HepG2 (cell line): Measurements from ENCODE around the gene YAP1. TPM values are rescaled to one million over a fixed set of nuclear protein-coding genes. Genes with fewer than 3 reads are reported as not detected.

Experiments
- HES4 ChIP-seq: sonication (generic); formaldehyde crosslinking; IDR thresholded peaks from 2 replicates; pipeline ENCODE4 v1.9.0; 2021; ENCODE audit warnings: mild to moderate bottlenecking, missing genetic modification reagents, borderline replicate concordance
- MTF2 ChIP-seq: sonication (generic); formaldehyde crosslinking; IDR thresholded peaks from 2 replicates; pipeline ENCODE4 v1.5.0; 2020; ENCODE audit warnings: missing genetic modification reagents, borderline replicate concordance
- PPARG ChIP-seq: conservative IDR thresholded peaks from 2 replicates; pipeline ENCODE4 v1.6.1; 2016; ENCODE audit warnings: missing biosample characterization, missing genetic modification reagents
- SIX4 ChIP-seq: sonication (generic); formaldehyde crosslinking; IDR thresholded peaks from 2 replicates; pipeline ENCODE4 v1.4.0; 2020; ENCODE audit warnings: missing genetic modification reagents
- ZNF674 ChIP-seq: sonication (generic); formaldehyde crosslinking; IDR thresholded peaks from 2 replicates; pipeline ENCODE4 v1.5.0; 2020; ENCODE audit warnings: low read depth, mild to moderate bottlenecking, missing genetic modification reagents
- polyA plus RNA-seq, 8 experiments: library from polyadenylated mRNA; depleted of rRNA in 3 of 8; stranded (reverse) in 7 of 8; unstranded in 1 of 8; fragments of >200 nt; fragmentation: Illumina TruSeq in 4 of 8; extraction: Trizol in 4 of 8; gene quantifications; 2 replicates each; pipeline versions ENCODE4 v1.2.1 to v1.2.3, GENCODE V29; 2011 to 2016; ENCODE audit warnings: low read depth in 4 of 8, missing spikeins in 1 of 8, mixed read lengths in 1 of 8; ENCODE audit not compliant: insufficient read depth in 1 of 8
- total RNA-seq, 5 experiments: library from RNA; depleted of rRNA; stranded (reverse); fragments of >200 nt; fragmentation: Illumina TruSeq; extraction: Trizol; gene quantifications; 2 replicates each; pipeline ENCODE4 v1.2.3, GENCODE V29; 2016; ENCODE audit warnings: low read depth in 1 of 5
- TF ChIP-seq, protein P1 (sequence below): IDR thresholded peaks from 2 replicates; pipeline ENCODE4 v1.6.1; 2018; ENCODE audit warnings: missing genetic modification reagents
- TF ChIP-seq, protein P2 (sequence below): fragments of 450-650 bp; IDR thresholded peaks from 2 replicates; pipeline ENCODE4 v1.6.1; 2017; ENCODE audit warnings: mild to moderate bottlenecking
- TF ChIP-seq, protein P3 (sequence below): sonication (generic); formaldehyde crosslinking; IDR thresholded peaks from 2 replicates; pipeline ENCODE4 v1.9.0; 2022; ENCODE audit warnings: low read depth, missing genetic modification reagents
- TF ChIP-seq, protein P4 (sequence below): sonication (generic); formaldehyde crosslinking; IDR thresholded peaks from 2 replicates; pipeline ENCODE4 v1.5.0; 2020; ENCODE audit warnings: mild to moderate bottlenecking, missing genetic modification reagents

The YAP1 gene
- total and polyA plus RNA-seq, 2 of the 13 experiments (the other 11 are each of a cell fraction or from before 2014, with no cell fraction given), result 59.5 to 91.0 TPM

DNA sequence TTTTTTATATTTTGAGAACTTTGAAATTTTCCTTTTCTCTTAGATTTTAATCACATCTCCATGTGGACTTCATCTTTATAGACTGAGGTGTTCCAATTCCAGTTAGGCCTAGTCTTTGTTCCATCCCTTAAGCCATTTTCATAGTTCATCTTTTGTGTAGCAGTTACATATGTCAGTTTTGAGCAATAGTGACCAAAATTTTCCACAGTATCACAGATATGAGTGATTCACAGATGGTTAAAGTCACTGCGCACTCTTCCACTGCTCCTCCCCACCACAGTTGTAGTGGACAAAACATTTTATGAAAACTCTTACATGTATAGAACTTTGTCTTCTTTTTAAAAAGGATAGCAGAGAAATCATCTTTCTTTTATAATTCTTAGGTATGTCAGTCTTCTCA, 42.8 kb downstream of the YAP1 start (continued):
- TF ChIP-seq ZNF674 (CRISPR knock-in tag) (no peak), HES4 (CRISPR knock-in tag) (no peak), PPARG (CRISPR knock-in tag) (no peak), SIX4 (CRISPR knock-in tag) (no peak), MTF2 (CRISPR knock-in tag) (no peak)
- TF ChIP-seq, protein P1, sequence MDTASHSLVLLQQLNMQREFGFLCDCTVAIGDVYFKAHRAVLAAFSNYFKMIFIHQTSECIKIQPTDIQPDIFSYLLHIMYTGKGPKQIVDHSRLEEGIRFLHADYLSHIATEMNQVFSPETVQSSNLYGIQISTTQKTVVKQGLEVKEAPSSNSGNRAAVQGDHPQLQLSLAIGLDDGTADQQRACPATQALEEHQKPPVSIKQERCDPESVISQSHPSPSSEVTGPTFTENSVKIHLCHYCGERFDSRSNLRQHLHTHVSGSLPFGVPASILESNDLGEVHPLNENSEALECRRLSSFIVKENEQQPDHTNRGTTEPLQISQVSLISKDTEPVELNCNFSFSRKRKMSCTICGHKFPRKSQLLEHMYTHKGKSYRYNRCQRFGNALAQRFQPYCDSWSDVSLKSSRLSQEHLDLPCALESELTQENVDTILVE (CRISPR knock-in tag), result no peak
- TF ChIP-seq, protein P2, sequence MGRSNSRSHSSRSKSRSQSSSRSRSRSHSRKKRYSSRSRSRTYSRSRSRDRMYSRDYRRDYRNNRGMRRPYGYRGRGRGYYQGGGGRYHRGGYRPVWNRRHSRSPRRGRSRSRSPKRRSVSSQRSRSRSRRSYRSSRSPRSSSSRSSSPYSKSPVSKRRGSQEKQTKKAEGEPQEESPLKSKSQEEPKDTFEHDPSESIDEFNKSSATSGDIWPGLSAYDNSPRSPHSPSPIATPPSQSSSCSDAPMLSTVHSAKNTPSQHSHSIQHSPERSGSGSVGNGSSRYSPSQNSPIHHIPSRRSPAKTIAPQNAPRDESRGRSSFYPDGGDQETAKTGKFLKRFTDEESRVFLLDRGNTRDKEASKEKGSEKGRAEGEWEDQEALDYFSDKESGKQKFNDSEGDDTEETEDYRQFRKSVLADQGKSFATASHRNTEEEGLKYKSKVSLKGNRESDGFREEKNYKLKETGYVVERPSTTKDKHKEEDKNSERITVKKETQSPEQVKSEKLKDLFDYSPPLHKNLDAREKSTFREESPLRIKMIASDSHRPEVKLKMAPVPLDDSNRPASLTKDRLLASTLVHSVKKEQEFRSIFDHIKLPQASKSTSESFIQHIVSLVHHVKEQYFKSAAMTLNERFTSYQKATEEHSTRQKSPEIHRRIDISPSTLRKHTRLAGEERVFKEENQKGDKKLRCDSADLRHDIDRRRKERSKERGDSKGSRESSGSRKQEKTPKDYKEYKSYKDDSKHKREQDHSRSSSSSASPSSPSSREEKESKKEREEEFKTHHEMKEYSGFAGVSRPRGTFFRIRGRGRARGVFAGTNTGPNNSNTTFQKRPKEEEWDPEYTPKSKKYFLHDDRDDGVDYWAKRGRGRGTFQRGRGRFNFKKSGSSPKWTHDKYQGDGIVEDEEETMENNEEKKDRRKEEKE, result no peak
- TF ChIP-seq, protein P3, sequence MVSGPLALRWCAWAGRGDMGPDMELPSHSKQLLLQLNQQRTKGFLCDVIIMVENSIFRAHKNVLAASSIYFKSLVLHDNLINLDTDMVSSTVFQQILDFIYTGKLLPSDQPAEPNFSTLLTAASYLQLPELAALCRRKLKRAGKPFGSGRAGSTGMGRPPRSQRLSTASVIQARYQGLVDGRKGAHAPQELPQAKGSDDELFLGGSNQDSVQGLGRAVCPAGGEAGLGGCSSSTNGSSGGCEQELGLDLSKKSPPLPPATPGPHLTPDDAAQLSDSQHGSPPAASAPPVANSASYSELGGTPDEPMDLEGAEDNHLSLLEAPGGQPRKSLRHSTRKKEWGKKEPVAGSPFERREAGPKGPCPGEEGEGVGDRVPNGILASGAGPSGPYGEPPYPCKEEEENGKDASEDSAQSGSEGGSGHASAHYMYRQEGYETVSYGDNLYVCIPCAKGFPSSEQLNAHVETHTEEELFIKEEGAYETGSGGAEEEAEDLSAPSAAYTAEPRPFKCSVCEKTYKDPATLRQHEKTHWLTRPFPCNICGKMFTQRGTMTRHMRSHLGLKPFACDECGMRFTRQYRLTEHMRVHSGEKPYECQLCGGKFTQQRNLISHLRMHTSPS (CRISPR knock-in tag), result no peak
- TF ChIP-seq, protein P4, sequence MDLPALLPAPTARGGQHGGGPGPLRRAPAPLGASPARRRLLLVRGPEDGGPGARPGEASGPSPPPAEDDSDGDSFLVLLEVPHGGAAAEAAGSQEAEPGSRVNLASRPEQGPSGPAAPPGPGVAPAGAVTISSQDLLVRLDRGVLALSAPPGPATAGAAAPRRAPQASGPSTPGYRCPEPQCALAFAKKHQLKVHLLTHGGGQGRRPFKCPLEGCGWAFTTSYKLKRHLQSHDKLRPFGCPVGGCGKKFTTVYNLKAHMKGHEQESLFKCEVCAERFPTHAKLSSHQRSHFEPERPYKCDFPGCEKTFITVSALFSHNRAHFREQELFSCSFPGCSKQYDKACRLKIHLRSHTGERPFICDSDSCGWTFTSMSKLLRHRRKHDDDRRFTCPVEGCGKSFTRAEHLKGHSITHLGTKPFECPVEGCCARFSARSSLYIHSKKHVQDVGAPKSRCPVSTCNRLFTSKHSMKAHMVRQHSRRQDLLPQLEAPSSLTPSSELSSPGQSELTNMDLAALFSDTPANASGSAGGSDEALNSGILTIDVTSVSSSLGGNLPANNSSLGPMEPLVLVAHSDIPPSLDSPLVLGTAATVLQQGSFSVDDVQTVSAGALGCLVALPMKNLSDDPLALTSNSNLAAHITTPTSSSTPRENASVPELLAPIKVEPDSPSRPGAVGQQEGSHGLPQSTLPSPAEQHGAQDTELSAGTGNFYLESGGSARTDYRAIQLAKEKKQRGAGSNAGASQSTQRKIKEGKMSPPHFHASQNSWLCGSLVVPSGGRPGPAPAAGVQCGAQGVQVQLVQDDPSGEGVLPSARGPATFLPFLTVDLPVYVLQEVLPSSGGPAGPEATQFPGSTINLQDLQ (CRISPR knock-in tag), result no peak
- TF ChIP-seq, all 625 proteins: peak for 0
